ENCODE results near the gene PRKN. TPM values are rescaled to one million over a fixed set of nuclear protein-coding genes. Genes with fewer than 3 reads are reported as not detected.

PRKN gene
- total and polyA plus RNA-seq, 2 experiments from 2014 or later = 11.7 to 28.1 TPM

GRCh38 chr6:162603231-162604015 is 124.1 kb downstream of the PRKN start:
- Histone ChIP-seq H3K4me1 (ENCODE audit: low read depth) (peaks cover 6% of the 10 kb centered on the region), H3K4me3 (no peak overlapping the region), H3K27ac (no peak overlapping the region), H3K9me3 (ENCODE audit: low read depth) (no peaks in the 10 kb centered on the region), H3K36me3 (no peaks in the 10 kb centered on the region), H3K27me3 (no peaks in the 10 kb centered on the region)
- TF ChIP-seq CTCF (IDR thresholded peaks at IDR 0.05; ENCODE audit: low read depth, low read length) = no peak
- DNase-seq (ENCODE audit: low read depth in 1 of 2, low spot score in 1 of 2) = no peak

GRCh38 chr6:162602759-162603158 is 124.8 kb downstream of the PRKN start:
- H3K4me1 ChIP-seq (ENCODE audit: low read depth) = peaks cover 6% of the 10 kb centered on the region
- H3K27me3 ChIP-seq = no peaks in the 10 kb centered on the region
- TF ChIP-seq CTCF (IDR thresholded peaks at IDR 0.05; ENCODE audit: low read depth, low read length) = no peak
- no peak overlapping the region for H3K4me3 ChIP-seq
- no peaks in the 10 kb centered on the region for H3K9me3 ChIP-seq (ENCODE audit: low read depth)
- DNase-seq (ENCODE audit: low read depth in 1 of 2, low spot score in 1 of 2) = no peak
- no peak overlapping the region for H3K27ac ChIP-seq
- no peaks in the 10 kb centered on the region for H3K36me3 ChIP-seq

- TF ChIP-seq CTCF (IDR thresholded peaks at IDR 0.05; ENCODE audit: low read depth, low read length) = no peak
- Histone ChIP-seq H3K4me3 (no peak overlapping the region), H3K9me3 (ENCODE audit: low read depth) (no peaks in the 10 kb centered on the region), H3K27ac (no peak overlapping the region), H3K4me1 (ENCODE audit: low read depth) (peaks cover 6% of the 10 kb centered on the region), H3K36me3 (no peaks in the 10 kb centered on the region), H3K27me3 (no peaks in the 10 kb centered on the region)
- DNase-seq (ENCODE audit: low read depth in 1 of 2, low spot score in 1 of 2) = no peak
Observed at GRCh38 chr6:162596676-162597075, 130.9 kb downstream of the PRKN start.

GRCh38 chr6:162591517-162591916 is 136.0 kb downstream of the PRKN start:
- Histone ChIP-seq H3K4me1 (ENCODE audit: low read depth) (peaks cover 6% of the 10 kb centered on the region), H3K36me3 (no peaks in the 10 kb centered on the region), H3K9me3 (ENCODE audit: low read depth) (no peaks in the 10 kb centered on the region), H3K27ac (no peak overlapping the region), H3K4me3 (no peak overlapping the region), H3K27me3 (no peaks in the 10 kb centered on the region)
- no peak for DNase-seq (ENCODE audit: low read depth in 1 of 2, low spot score in 1 of 2)
- TF ChIP-seq CTCF (IDR thresholded peaks at IDR 0.05; ENCODE audit: low read depth, low read length) = no peak

- DNase-seq (ENCODE audit: low read depth in 1 of 2, low spot score in 1 of 2) = no peak
- Histone ChIP-seq H3K27ac (no peak overlapping the region), H3K4me3 (no peak overlapping the region), H3K4me1 (ENCODE audit: low read depth) (no peaks in the 10 kb centered on the region), H3K9me3 (ENCODE audit: low read depth) (no peaks in the 10 kb centered on the region), H3K36me3 (no peaks in the 10 kb centered on the region), H3K27me3 (no peaks in the 10 kb centered on the region)
- no peak for TF ChIP-seq CTCF (IDR thresholded peaks at IDR 0.05; ENCODE audit: low read depth, low read length)
Observed at GRCh38 chr6:162581988-162582780, 145.4 kb downstream of the PRKN start.
